MG63 (cell line): ENCODE measurements around the gene AMOTL1. TPM values are rescaled to one million over a fixed set of nuclear protein-coding genes. Genes with fewer than 3 reads are reported as not detected.
A peak's percentile ranks its signal among the peaks of the same experiment; 100 is the strongest.
"Not testable (repeated sequence)": the region's sequence is repeated elsewhere in the genome, so short reads cannot be mapped to it uniquely, and the experiment has no call there.

ENCODE experiments used
- DNase-seq: peaks from one replicate; pipeline ENCODE4 v3.0.0-alpha.2; 2020
- H3K27me3 ChIP-seq: fragments of 250-450 bp; sonication (Bioruptor Pico); 2 replicates; pipeline ENCODE4 v1.5.1; 2020; ENCODE audit warnings: mild to moderate bottlenecking, moderate library complexity
- H3K36me3 ChIP-seq: fragments of 250-450 bp; sonication (Bioruptor Pico); 2 replicates; pipeline ENCODE4 v1.5.1; 2020; ENCODE audit warnings: mild to moderate bottlenecking, moderate library complexity
- H3K4me3 ChIP-seq: fragments of 250-450 bp; sonication (Bioruptor Pico); 2 replicates; pipeline ENCODE4 v1.5.1; 2020; ENCODE audit warnings: mild to moderate bottlenecking, moderate library complexity
- H3K9me3 ChIP-seq: fragments of 250-450 bp; sonication (Bioruptor Pico); 2 replicates; pipeline ENCODE4 v1.5.1; 2020; ENCODE audit warnings: mild to moderate bottlenecking, moderate library complexity
- total RNA-seq: library from RNA; depleted of rRNA; stranded (reverse); fragments of >200 nt; shearing (Covaris generic); gene quantifications from 2 replicates; pipeline ENCODE4 v1.2.3, GENCODE V29; 2014; ENCODE audit warnings: low replicate concordance

The AMOTL1 gene
- total RNA-seq, 1 experiment from 2014 or later = 15.1 TPM

- no peak for DNase-seq
- no peaks in the 10 kb centered on the region for H3K27me3 ChIP-seq
- peaks cover 13% of the 10 kb centered on the region for H3K36me3 ChIP-seq
- no peak overlapping the region for H3K4me3 ChIP-seq
- no peaks in the 10 kb centered on the region for H3K9me3 ChIP-seq
Measured at GRCh38 chr11:94840209-94840608, 72.1 kb downstream of the AMOTL1 start.

DNA sequence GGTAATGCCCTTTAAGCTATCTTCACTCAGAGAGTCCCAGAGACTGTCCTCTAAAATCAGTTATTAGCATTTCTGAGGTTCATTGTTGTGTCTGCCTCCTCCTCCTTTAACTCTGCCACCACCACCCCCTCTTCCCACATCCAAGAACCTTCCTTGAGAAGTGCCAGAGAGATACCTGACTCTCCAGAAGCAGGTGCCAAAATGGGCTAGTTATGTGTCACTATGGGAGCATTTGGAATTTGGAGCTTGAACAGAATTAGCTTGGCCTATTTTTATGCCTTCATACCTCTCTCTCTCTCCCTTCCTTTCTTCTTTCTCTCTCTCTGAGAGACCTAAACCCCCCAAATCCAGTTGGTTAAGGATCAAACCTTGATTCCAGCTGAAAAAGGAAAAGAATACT, 75.9 kb downstream of the AMOTL1 start:
- Histone ChIP-seq H3K27me3 (no peaks in the 10 kb centered on the region), H3K9me3 (no peaks in the 10 kb centered on the region), H3K4me3 (no peak overlapping the region), H3K36me3 (peaks cover 18% of the 10 kb centered on the region)
- DNase-seq = no peak

DNA sequence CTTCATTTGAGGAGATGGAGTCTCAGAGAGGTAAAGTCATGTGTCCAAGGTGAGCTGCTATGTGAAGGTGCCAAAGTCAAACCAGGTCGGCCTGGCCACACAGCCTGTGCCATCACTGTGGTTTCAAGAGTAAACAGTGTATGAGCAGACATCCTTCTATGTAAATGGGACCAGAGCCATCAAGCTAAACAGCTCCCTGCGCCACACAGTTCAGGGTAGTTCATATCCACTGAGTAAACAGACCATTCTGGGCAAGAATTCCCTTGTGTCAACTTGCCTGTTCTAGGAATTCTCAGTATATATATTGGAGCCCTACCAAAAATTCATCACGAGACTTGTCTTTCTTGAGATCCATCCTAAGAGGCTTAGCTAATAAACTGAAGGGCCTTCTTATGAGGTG, 77.5 kb downstream of the AMOTL1 start:
- Histone ChIP-seq H3K9me3 (no peaks in the 10 kb centered on the region), H3K4me3 (no peak overlapping the region), H3K36me3 (peaks cover 26% of the 10 kb centered on the region), H3K27me3 (no peaks in the 10 kb centered on the region)
- peak; percentile 27 for DNase-seq

DNA sequence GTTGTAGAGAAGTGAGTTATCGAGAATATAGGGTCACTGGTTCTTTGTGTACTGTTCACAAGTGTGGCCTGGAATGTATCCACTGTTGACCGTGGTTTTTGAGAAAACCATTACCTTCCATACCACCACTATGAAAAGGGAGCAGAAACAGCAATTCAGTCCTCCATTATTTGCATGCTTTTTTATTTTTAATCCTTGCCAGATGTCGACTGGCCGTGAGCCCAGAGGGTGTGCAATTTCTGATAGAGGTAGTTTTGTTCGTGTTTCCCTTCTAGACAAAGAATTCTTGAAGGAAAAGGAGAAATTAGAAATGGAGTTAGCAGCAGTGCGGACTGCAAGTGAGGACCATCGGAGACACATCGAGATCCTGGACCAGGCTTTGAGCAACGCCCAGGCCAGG, 81.7 kb downstream of the AMOTL1 start:
- DNase-seq = no peak
- no peaks in the 10 kb centered on the region for H3K9me3 ChIP-seq
- H3K36me3 ChIP-seq = peaks cover 47% of the 10 kb centered on the region
- no peak overlapping the region for H3K4me3 ChIP-seq
- no peaks in the 10 kb centered on the region for H3K27me3 ChIP-seq

DNA sequence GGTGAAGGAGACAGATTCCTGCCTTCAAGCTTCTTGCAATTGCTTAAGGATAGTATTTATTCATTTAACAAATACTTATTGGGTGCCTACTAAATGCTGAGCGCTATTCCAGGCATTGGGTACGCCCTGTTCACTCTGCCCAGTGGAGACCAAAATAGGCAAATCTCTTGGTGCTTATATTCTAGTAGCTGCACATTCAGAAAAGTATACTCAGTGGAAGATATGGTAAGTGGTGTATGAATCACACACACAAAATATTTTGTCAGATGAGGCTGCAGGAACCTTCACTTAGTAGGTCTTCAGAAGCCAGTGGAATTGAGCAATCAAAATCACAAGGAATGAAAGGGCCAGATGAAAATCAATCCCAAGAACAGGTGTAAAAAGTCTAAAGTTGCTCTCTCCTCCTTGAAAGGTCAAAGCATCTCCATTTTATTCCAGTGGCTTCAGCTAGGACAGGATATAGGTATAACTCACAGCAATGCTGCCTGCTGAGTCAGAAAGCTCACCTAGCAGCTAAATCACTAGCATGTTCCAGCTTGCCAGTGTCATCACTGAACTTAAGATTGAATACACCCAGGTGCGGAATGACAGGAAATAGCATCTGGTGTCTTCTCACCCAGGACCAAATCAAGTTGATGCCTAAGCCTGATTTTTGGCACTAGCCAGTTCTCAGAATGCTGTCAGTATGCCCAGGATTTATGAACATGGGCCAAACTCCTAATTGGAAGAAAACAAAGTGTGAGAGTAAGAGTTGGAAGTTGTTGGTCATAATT, 83.9 kb downstream of the AMOTL1 start:
- no peak for DNase-seq
- Histone ChIP-seq H3K9me3 (no peaks in the 10 kb centered on the region), H3K36me3 (peaks cover 45% of the 10 kb centered on the region), H3K4me3 (no peak overlapping the region), H3K27me3 (no peaks in the 10 kb centered on the region)

DNA sequence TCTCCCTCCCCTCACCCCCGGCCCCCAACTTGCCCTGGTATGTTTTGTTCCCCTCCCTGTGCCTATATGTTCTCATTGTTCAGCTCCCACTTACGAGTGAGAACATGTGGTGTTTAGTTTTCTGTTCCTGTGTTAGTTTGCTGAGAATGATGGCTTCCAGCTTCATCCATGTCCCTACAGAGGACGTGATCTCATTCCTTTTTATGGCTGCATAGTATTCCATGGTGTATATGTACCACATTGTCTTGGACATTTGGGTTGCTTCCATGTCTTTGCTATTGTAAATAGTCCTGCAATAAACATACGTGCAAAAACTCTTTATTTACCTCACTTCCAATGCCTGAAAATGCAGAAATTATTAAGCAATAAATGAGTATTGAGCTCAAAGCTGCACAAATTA, 85.1 kb downstream of the AMOTL1 start:
- H3K27me3 ChIP-seq, DNase-seq, H3K9me3 ChIP-seq, H3K4me3 ChIP-seq: not testable (repeated sequence)
- H3K36me3 ChIP-seq = peaks cover 49% of the 10 kb centered on the region

- Histone ChIP-seq H3K9me3 (no peaks in the 10 kb centered on the region), H3K36me3 (peaks cover 49% of the 10 kb centered on the region), H3K4me3 (no peak overlapping the region), H3K27me3 (no peaks in the 10 kb centered on the region)
- no peak for DNase-seq
Measured at GRCh38 chr11:94853836-94854235, 85.7 kb downstream of the AMOTL1 start.

DNA sequence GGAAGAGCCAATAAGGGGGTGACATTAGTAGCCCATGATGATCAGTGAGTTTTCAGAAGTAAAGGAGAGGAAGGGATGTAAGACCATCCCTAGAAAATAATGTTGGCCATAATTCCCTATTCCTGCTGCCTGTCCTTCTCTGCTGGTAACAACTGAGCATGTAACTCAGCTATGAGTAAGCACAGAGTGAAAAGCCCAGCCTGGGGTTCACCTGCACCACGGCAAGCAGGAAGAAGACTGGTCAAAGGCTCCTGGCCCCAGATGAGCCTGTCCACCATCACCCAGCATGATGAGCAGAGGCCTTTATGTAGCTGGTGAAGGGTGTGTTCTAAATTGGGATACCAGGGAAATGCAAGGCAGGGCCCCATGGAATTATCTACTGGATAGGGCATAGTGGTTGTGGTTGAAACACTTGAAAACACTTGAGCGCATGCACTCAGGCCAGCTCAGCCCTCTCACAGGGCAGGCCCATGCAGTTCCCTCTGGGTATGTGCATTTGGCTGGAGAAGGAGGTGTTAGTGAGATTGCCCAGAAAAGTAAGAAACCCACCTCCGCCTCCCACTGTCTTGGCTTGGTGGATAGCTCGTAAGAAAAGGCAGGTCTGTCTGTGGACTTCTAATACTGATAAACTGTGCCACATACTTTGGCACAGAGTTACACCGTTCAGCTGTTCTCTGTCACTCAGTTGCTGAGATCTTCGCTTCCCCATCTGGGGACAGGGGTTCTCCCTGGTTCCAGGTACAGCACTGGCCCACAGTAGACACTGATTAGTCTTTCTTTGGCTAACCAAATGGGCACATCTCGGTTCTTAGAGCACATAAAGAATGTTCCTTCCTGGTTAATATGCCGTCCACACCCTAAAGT, 86.8 kb downstream of the AMOTL1 start:
- no peak overlapping the region for H3K4me3 ChIP-seq
- no peak for DNase-seq
- H3K9me3 ChIP-seq = no peaks in the 10 kb centered on the region
- peaks cover 55% of the 10 kb centered on the region for H3K36me3 ChIP-seq
- H3K27me3 ChIP-seq = no peaks in the 10 kb centered on the region

- H3K36me3 ChIP-seq = peaks cover 52% of the 10 kb centered on the region
- H3K9me3 ChIP-seq = no peaks in the 10 kb centered on the region
- no peaks in the 10 kb centered on the region for H3K27me3 ChIP-seq
- DNase-seq = no peak
- H3K4me3 ChIP-seq = no peak overlapping the region
Measured at GRCh38 chr11:94855666-94856065, 87.5 kb downstream of the AMOTL1 start.

DNA sequence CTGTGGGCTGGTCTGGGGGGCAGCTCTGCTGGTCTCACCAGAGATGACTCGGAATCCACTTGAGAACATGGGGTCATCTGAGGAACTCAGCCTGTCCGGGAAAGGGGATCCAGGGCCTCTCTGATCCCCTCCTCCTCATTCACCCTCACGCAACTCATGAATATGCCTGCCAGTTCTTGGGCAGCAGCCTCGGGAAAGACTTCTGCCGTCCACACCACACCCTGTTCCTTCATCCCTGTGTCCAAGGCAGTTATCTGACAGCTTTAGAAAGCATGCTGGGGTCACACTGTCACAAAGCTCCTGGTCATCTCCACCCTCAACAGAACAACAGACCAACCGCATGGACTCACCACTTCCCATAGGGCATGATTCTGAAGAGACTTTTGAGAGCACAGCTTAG, 88.3 kb downstream of the AMOTL1 start:
- DNase-seq = no peak
- H3K36me3 ChIP-seq = peaks cover 51% of the 10 kb centered on the region
- H3K27me3 ChIP-seq = no peaks in the 10 kb centered on the region
- H3K4me3 ChIP-seq = no peak overlapping the region
- no peaks in the 10 kb centered on the region for H3K9me3 ChIP-seq

DNA sequence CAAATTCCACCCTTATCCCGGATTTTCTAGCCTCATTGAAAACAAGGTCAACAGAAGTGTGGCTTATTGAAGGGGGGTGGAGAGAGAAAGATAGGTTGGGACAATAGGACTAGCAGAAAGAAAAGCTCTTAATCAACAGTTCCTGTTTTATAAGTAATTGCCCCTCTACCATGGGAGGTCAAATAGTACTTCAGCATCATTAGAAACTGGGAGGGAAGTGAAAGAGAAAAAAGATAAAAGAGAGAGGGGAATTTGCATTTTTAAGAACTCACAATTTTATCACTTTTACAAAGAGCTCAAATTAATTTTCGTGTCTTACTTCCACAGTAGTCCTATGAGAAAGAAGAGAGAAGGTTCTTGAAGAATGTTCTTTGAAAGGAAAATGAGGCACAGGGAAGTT, 89.2 kb downstream of the AMOTL1 start:
- DNase-seq = no peak
- H3K4me3 ChIP-seq = no peak overlapping the region
- H3K9me3 ChIP-seq = no peaks in the 10 kb centered on the region
- no peaks in the 10 kb centered on the region for H3K27me3 ChIP-seq
- H3K36me3 ChIP-seq = peaks cover 46% of the 10 kb centered on the region

GRCh38 chr11:94858012-94858705, 90.0 kb downstream of the AMOTL1 start:
- Histone ChIP-seq H3K4me3 (no peak overlapping the region), H3K36me3 (peaks cover 40% of the 10 kb centered on the region), H3K27me3 (no peaks in the 10 kb centered on the region), H3K9me3 (no peaks in the 10 kb centered on the region)
- no peak for DNase-seq

DNA sequence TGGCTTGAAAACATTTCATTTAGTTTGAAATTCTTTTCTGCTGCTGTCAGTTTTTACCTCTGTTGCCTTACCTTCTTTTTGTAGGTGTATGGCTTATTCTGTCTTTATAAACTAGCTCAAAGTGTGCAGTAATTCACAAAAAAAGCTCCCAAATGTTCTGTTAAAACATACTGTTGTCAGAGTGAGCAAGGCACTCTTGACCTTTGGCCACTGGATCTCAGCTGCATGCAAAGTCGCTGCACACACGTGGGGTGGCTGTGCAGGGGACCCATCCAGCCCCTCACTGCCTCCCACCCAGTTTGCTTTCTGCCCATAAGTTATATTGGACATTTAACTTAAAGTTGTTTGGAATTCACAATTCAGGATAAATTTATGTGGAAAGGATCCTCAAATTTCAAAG, 92.2 kb downstream of the AMOTL1 start:
- Histone ChIP-seq H3K9me3 (no peaks in the 10 kb centered on the region), H3K36me3 (peaks cover 38% of the 10 kb centered on the region), H3K4me3 (no peak overlapping the region), H3K27me3 (no peaks in the 10 kb centered on the region)
- DNase-seq = no peak

DNA sequence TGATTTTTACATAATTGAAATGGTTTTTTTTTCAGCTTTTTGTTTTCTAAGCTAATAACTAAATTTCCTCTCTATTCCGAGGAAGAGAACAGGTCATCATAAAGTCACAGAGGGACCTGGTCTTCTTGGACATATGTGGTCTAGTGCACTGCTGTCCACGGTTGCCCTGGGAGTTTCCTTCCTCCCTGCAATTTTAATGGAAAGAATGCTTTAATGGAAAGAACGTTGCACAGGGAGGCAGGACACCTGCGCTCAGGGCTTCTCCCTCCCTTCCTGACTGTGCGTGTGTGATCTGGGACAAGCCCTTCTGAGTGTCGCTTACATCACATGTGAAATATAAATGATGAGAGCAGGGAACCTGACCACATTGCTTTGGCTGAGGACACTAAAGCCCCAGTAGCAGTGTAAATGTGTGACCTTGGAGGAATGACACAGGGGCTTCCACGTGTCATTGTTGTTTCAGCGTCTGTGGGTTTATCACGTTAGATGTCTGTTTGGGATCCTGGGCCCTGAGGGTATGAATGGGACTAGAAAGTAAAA, 93.2 kb downstream of the AMOTL1 start:
- no peak for DNase-seq

GRCh38 chr11:94862926-94863880, 95.0 kb downstream of the AMOTL1 start:
- Histone ChIP-seq H3K36me3 (peaks cover 35% of the 10 kb centered on the region), H3K9me3 (no peaks in the 10 kb centered on the region), H3K4me3 (no peak overlapping the region), H3K27me3 (no peaks in the 10 kb centered on the region)
- no peak for DNase-seq

More for the DNA sequence above, 93.2 kb downstream of the AMOTL1 start:
- no peaks in the 10 kb centered on the region for H3K27me3 ChIP-seq
- H3K36me3 ChIP-seq = peaks cover 40% of the 10 kb centered on the region
- no peak overlapping the region for H3K4me3 ChIP-seq
- H3K9me3 ChIP-seq = no peaks in the 10 kb centered on the region

DNA sequence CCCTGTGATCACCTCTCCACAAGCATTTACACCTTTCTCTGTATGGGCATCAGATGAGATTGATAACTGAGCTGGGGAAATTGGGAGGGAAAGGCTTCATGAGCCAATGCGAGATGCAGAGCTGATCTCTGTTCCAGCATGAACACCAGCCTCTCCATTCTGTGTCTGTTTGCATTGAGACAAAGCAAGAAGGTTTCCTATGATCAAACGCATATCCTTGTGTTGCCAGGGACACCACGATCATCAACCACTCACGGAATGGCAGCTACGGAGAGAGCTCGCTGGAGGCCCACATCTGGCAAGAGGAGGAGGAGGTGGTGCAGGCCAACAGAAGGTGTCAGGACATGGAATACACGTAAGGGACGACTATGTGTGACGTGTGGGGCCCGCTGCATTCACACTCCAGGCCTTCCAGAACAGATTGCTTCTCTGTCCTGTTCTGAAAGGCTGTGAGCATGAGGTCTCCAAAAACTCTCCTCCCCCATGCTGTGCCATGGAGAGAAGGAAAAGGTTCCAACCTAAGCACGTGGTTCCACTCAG, 96.4 kb downstream of the AMOTL1 start:
- no peak for DNase-seq
- Histone ChIP-seq H3K9me3 (no peaks in the 10 kb centered on the region), H3K4me3 (no peak overlapping the region), H3K27me3 (no peaks in the 10 kb centered on the region), H3K36me3 (peaks cover 36% of the 10 kb centered on the region)
